HepG2 (cell line): ENCODE measurements around the gene PAK3. TPM values are rescaled to one million over a fixed set of nuclear protein-coding genes. Genes with fewer than 3 reads are reported as not detected.
A peak's percentile ranks its signal among the peaks of the same experiment; 100 is the strongest.

Experiments
- ATAC-seq: fragments of 200-7000 bp; cut with Tn5 transposase; 3 replicates; pipeline ENCODE4 v1.9.1; 2020; ENCODE audit warnings: mild to moderate bottlenecking, moderate library complexity
- BruUV-seq: library from RNA; stranded (reverse); fragments of 400-500 nt; replicated peaks from 2 replicates; lab custom pipeline; 2021; lab: Mats Ljungman, UMichigan
- CTCF ChIA-PET: fragments of 300-600 bp; formaldehyde crosslinking; extraction: SDS; loops from one replicate; lab custom pipeline; 2021; ENCODE audit warnings: low total read pairs, inconsistent platforms, low intra/inter-chr PET ratio; lab: Yijun Ruan, JAX
- POLR2A ChIA-PET: fragments of 350-600 bp; sonication (Branson Sonifier 250); formaldehyde crosslinking; loops from one replicate; lab custom pipeline; 2020; ENCODE audit warnings: antibody characterized with exemption, inconsistent platforms; lab: Yijun Ruan, JAX
- DNase-seq: peaks from one replicate; pipeline ENCODE4 v3.0.0-alpha.2; 2015; ENCODE audit warnings: low spot score
- FAIRE-seq: peaks from 3 replicates; lab custom pipeline; 2011; peaks lifted over from hg19 to GRCh38; lab: Jason Lieb, UNC
- H2AFZ ChIP-seq: one replicate; pipeline ENCODE4 v1.6.1; 2011; ENCODE audit warnings: low read length, inconsistent platforms
- H3K27ac ChIP-seq: fragments of 300-600 bp; 3 replicates; pipeline ENCODE4 v1.8.0; 2011; ENCODE audit warnings: mixed run types, mild to moderate bottlenecking, mixed read lengths, low read length, inconsistent platforms; ENCODE audit not compliant: insufficient read depth; ENCODE audit errors: extremely low read length
- H3K27me3 ChIP-seq, 2 experiments: fragments of 200-600 bp in 1 of 2; 2 replicates in 1 of 2; 3 replicates in 1 of 2; pipeline versions ENCODE4 v1.6.0 to v1.8.0; 2011; ENCODE audit warnings: low read length in 2 of 2, mild to moderate bottlenecking in 2 of 2, moderate library complexity in 2 of 2, inconsistent platforms in 1 of 2; ENCODE audit not compliant: insufficient read depth in 2 of 2, control insufficient read depth in 1 of 2
- H3K36me3 ChIP-seq, 2 experiments: fragments of 200-600 bp in 1 of 2; replicated peaks in 1 of 2; 2 replicates in 1 of 2; 3 replicates in 1 of 2; pipeline versions ENCODE4 v1.5.1 to v1.8.0; 2011; ENCODE audit warnings: low read length in 2 of 2, inconsistent platforms in 1 of 2; ENCODE audit not compliant: insufficient read depth in 2 of 2, control insufficient read depth in 1 of 2
- H3K4me1 ChIP-seq: 2 replicates; pipeline ENCODE4 v1.5.1; 2012; ENCODE audit warnings: low read length, inconsistent platforms; ENCODE audit not compliant: insufficient read depth
- H3K4me2 ChIP-seq: 2 replicates; pipeline ENCODE4 v1.6.0; 2011; ENCODE audit warnings: low read depth, low read length, inconsistent platforms
- H3K4me3 ChIP-seq, 3 experiments: fragments of 200-600 bp in 1 of 3; sonication (generic), shearing (Covaris generic) in 1 of 3; replicated peaks in 1 of 3; 2 replicates each; pipeline ENCODE4 v1.5.1; 2011 to 2016; ENCODE audit warnings: low read length in 3 of 3, inconsistent platforms in 2 of 3, low read depth in 2 of 3, mild to moderate bottlenecking in 2 of 3, control low read depth in 1 of 3, mixed read lengths in 1 of 3; ENCODE audit not compliant: insufficient read depth in 1 of 3
- H3K79me2 ChIP-seq: one replicate; pipeline ENCODE4 v1.6.1; 2011; ENCODE audit warnings: low read length, inconsistent platforms; ENCODE audit not compliant: insufficient read depth
- H3K9ac ChIP-seq: 2 replicates; pipeline ENCODE4 v1.6.0; 2011; ENCODE audit warnings: mild to moderate bottlenecking, low read depth, low read length, inconsistent platforms; ENCODE audit not compliant: insufficient read depth
- H3K9me3 ChIP-seq: 2 replicates; pipeline ENCODE4 v1.5.1; 2012; ENCODE audit warnings: mild to moderate bottlenecking, low read length
- H4K20me1 ChIP-seq: 2 replicates; pipeline ENCODE4 v1.6.0; 2011; ENCODE audit warnings: inconsistent platforms, mild to moderate bottlenecking, low read length, moderate library complexity; ENCODE audit not compliant: insufficient read depth
- FOSL1 ChIP-seq: sonication (generic); formaldehyde crosslinking; IDR thresholded peaks from 2 replicates; pipeline ENCODE4 v1.9.0; 2021; ENCODE audit warnings: missing genetic modification reagents, borderline replicate concordance
- NFIC ChIP-seq: IDR thresholded peaks from 2 replicates; pipeline ENCODE4 v1.6.1; 2012; ENCODE audit warnings: mild to moderate bottlenecking, low read length, inconsistent platforms
- NR2F1 ChIP-seq, 2 experiments: fragments of 450-650 bp in 1 of 2; formaldehyde crosslinking in 1 of 2; IDR thresholded peaks; 2 replicates each; pipeline versions ENCODE4 v1.5.0 to v1.6.1; 2016 to 2020; ENCODE audit warnings: mild to moderate bottlenecking in 1 of 2, missing compliant biosample characterization in 1 of 2, missing genetic modification reagents in 1 of 2, moderate library complexity in 1 of 2
- PRPF4 ChIP-seq: fragments of 200-400 bp; formaldehyde crosslinking; IDR thresholded peaks from 2 replicates; pipeline ENCODE4 v1.6.1; 2016; ENCODE audit warnings: low read length, low read depth; ENCODE audit not compliant: poor library complexity, severe bottlenecking
- STAG1 ChIP-seq: sonication (generic); formaldehyde crosslinking; IDR thresholded peaks from 2 replicates; pipeline ENCODE4 v1.4.0; 2020; ENCODE audit warnings: missing genetic modification reagents
- ZNF235 ChIP-seq: sonication (generic); formaldehyde crosslinking; IDR thresholded peaks from 2 replicates; pipeline ENCODE4 v1.8.1; 2023; ENCODE audit warnings: mild to moderate bottlenecking, missing genetic modification reagents, borderline replicate concordance
- WGBS: methylation state at CpG from one replicate; pipeline ENCODE4 v1.1.6; 2017; ENCODE audit warnings: low lambda C conversion rate; 5-methylcytosine and 5-hydroxymethylcytosine counted together
- in situ Hi-C: cut with HindIII; loops from 2 replicates; pipeline ENCODE4 v1.10.0; 2017; ENCODE audit warnings: low pct_unique_long_range_greater_than_20kb; ENCODE audit not compliant: extremely low pct_ligation_motif_present
- intact Hi-C: fragments of 100-400 bp; cut with micrococcal nuclease; formaldehyde crosslinking; loops from one replicate; pipeline ENCODE4 v1.10.0; 2022; ENCODE audit not compliant: unreplicated experiment
- polyA plus RNA-seq, 8 experiments: library from polyadenylated mRNA; depleted of rRNA in 3 of 8; stranded (reverse) in 7 of 8; unstranded in 1 of 8; fragments of >200 nt; fragmentation: Illumina TruSeq in 4 of 8; extraction: Trizol in 4 of 8; gene quantifications; 2 replicates each; pipeline versions ENCODE4 v1.2.1 to v1.2.3, GENCODE V29; 2011 to 2016; ENCODE audit warnings: low read depth in 4 of 8, missing spikeins in 1 of 8, mixed read lengths in 1 of 8; ENCODE audit not compliant: insufficient read depth in 1 of 8
- total RNA-seq, 5 experiments: library from RNA; depleted of rRNA; stranded (reverse); fragments of >200 nt; fragmentation: Illumina TruSeq; extraction: Trizol; gene quantifications; 2 replicates each; pipeline ENCODE4 v1.2.3, GENCODE V29; 2016; ENCODE audit warnings: low read depth in 1 of 5
- TF ChIP-seq, protein P1 (sequence below): sonication (generic); formaldehyde crosslinking; IDR thresholded peaks from 2 replicates; pipeline ENCODE4 v1.5.1; 2020; ENCODE audit warnings: missing genetic modification reagents, mild to moderate bottlenecking, borderline replicate concordance
- TF ChIP-seq, protein P2 (sequence below): sonication (generic); formaldehyde crosslinking; IDR thresholded peaks from 2 replicates; pipeline ENCODE4 v1.5.0; 2020; ENCODE audit warnings: missing genetic modification reagents
- TF ChIP-seq, protein P3 (sequence below): sonication (generic); formaldehyde crosslinking; IDR thresholded peaks from 2 replicates; pipeline ENCODE4 v1.8.1; 2022; ENCODE audit warnings: mild to moderate bottlenecking, missing genetic modification reagents
- TF ChIP-seq, protein P4 (sequence below): sonication (generic); formaldehyde crosslinking; IDR thresholded peaks from 2 replicates; pipeline ENCODE4 v1.9.0; 2021; ENCODE audit warnings: missing genetic modification reagents, borderline replicate concordance
- TF ChIP-seq, protein P5 (sequence below): sonication (generic); formaldehyde crosslinking; IDR thresholded peaks from 2 replicates; pipeline ENCODE4 v1.5.0; 2020; ENCODE audit warnings: mild to moderate bottlenecking, missing genetic modification reagents, moderate library complexity

The PAK3 gene
- total and polyA plus RNA-seq, 2 of the 13 experiments (the other 11 are each of a cell fraction or from before 2014, with no cell fraction given) = not detected

DNA sequence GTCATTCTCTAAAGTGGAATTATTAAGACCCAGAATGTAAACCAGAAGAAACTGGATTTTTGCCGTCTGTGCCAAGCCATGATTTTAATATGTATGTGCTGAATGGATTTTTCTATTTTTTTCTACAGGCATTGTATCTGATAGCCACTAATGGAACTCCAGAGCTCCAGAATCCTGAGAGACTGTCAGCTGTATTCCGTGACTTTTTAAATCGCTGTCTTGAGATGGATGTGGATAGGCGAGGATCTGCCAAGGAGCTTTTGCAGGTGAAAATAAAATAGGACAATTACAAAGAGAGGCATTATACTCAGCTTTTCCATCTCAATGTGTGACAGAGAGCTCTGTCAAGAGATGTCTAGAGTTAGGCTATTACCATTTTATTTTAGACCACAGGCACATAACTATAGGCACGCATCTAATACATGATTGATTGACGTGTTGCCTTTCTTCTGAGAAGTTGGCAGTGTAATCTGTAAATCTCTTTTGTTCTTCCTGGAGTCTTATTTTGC lies 120.4 kb downstream of the PAK3 start:
- H3K27me3 ChIP-seq = no peaks in the 10 kb centered on the region
- in situ Hi-C loops (no loop called here), intact Hi-C loops (no loop called here)
- no TSS peak for BruUV-seq
- no peak overlapping the region for H3K27ac ChIP-seq
- no peak overlapping the region for H3K4me3 ChIP-seq
- no peak overlapping the region for H2AFZ ChIP-seq
- FAIRE-seq = no peak
- no peak overlapping the region for H3K4me2 ChIP-seq
- ATAC-seq = no peak
- ChIA-PET POLR2A (no interaction called here), CTCF (no interaction called here)
- TF ChIP-seq, protein P1, sequence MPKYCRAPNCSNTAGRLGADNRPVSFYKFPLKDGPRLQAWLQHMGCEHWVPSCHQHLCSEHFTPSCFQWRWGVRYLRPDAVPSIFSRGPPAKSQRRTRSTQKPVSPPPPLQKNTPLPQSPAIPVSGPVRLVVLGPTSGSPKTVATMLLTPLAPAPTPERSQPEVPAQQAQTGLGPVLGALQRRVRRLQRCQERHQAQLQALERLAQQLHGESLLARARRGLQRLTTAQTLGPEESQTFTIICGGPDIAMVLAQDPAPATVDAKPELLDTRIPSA = no peak
- TF ChIP-seq FOSL1 = no peak
- TF ChIP-seq, protein P2, sequence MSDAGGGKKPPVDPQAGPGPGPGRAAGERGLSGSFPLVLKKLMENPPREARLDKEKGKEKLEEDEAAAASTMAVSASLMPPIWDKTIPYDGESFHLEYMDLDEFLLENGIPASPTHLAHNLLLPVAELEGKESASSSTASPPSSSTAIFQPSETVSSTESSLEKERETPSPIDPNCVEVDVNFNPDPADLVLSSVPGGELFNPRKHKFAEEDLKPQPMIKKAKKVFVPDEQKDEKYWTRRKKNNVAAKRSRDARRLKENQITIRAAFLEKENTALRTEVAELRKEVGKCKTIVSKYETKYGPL (CRISPR knock-in tag) = no peak
- H3K79me2 ChIP-seq = no peaks in the 10 kb centered on the region
- H4K20me1 ChIP-seq = no peaks in the 10 kb centered on the region
- 46% methylated on average over 6 of the region's 6 CpGs for WGBS
- no peak for DNase-seq
- no peak overlapping the region for H3K9ac ChIP-seq
- no peaks in the 10 kb centered on the region for H3K4me1 ChIP-seq
- no peaks in the 10 kb centered on the region for H3K9me3 ChIP-seq
- no peaks in the 10 kb centered on the region for H3K36me3 ChIP-seq

DNA sequence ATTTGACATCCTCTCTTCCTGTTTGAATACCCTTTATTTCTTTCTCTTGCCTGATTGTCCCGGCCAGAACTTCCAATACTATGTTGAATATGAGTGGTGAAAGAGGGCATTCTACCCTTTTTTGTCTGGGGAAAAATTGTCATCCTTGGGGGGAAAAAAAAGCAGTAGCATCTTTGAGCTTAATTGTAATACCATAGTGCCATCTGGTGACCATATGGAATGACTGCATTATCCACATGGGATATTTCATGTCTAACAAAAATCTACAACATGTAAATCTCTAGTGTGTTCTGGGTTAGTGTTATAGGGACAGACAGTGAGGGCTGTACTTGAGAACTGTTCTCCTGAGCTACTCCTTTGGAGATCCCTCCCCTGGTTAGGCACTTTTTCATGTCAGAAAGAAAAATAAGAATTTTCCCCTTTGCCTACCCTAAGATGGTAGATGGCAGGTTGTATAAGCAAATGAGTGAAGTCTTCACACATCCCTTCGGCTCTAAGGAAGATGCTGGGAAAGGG lies 148.3 kb downstream of the PAK3 start:
- Histone ChIP-seq H3K27ac (no peak overlapping the region), H3K27me3 (no peaks in the 10 kb centered on the region; a peak in 1 of 5 replicates), H3K36me3 (no peaks in the 10 kb centered on the region), H3K4me3 (no peak overlapping the region), H3K79me2 (no peaks in the 10 kb centered on the region), H3K4me2 (no peak overlapping the region), H3K9ac (no peak overlapping the region), H3K9me3 (no peaks in the 10 kb centered on the region), H4K20me1 (no peaks in the 10 kb centered on the region), H2AFZ (no peak overlapping the region), H3K4me1 (no peaks in the 10 kb centered on the region)
- peak; percentile 46 for FAIRE-seq
- ATAC-seq = no peak
- WGBS = 0% methylated on average over 2 of the region's 2 CpGs
- DNase-seq = peak; percentile 0
- POLR2A ChIA-PET = no interaction called here
- intact Hi-C loops (no loop called here), in situ Hi-C loops (no loop called here)
- CTCF ChIA-PET = no interaction called here
- no TSS peak for BruUV-seq
- TF ChIP-seq, protein P3, sequence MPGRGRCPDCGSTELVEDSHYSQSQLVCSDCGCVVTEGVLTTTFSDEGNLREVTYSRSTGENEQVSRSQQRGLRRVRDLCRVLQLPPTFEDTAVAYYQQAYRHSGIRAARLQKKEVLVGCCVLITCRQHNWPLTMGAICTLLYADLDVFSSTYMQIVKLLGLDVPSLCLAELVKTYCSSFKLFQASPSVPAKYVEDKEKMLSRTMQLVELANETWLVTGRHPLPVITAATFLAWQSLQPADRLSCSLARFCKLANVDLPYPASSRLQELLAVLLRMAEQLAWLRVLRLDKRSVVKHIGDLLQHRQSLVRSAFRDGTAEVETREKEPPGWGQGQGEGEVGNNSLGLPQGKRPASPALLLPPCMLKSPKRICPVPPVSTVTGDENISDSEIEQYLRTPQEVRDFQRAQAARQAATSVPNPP (CRISPR knock-in tag) = no peak
- peak; percentile 34 for TF ChIP-seq STAG1 (CRISPR knock-in tag)
- TF ChIP-seq, protein P4, sequence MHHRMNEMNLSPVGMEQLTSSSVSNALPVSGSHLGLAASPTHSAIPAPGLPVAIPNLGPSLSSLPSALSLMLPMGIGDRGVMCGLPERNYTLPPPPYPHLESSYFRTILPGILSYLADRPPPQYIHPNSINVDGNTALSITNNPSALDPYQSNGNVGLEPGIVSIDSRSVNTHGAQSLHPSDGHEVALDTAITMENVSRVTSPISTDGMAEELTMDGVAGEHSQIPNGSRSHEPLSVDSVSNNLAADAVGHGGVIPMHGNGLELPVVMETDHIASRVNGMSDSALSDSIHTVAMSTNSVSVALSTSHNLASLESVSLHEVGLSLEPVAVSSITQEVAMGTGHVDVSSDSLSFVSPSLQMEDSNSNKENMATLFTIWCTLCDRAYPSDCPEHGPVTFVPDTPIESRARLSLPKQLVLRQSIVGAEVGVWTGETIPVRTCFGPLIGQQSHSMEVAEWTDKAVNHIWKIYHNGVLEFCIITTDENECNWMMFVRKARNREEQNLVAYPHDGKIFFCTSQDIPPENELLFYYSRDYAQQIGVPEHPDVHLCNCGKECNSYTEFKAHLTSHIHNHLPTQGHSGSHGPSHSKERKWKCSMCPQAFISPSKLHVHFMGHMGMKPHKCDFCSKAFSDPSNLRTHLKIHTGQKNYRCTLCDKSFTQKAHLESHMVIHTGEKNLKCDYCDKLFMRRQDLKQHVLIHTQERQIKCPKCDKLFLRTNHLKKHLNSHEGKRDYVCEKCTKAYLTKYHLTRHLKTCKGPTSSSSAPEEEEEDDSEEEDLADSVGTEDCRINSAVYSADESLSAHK = no peak
- TF ChIP-seq, protein P5, sequence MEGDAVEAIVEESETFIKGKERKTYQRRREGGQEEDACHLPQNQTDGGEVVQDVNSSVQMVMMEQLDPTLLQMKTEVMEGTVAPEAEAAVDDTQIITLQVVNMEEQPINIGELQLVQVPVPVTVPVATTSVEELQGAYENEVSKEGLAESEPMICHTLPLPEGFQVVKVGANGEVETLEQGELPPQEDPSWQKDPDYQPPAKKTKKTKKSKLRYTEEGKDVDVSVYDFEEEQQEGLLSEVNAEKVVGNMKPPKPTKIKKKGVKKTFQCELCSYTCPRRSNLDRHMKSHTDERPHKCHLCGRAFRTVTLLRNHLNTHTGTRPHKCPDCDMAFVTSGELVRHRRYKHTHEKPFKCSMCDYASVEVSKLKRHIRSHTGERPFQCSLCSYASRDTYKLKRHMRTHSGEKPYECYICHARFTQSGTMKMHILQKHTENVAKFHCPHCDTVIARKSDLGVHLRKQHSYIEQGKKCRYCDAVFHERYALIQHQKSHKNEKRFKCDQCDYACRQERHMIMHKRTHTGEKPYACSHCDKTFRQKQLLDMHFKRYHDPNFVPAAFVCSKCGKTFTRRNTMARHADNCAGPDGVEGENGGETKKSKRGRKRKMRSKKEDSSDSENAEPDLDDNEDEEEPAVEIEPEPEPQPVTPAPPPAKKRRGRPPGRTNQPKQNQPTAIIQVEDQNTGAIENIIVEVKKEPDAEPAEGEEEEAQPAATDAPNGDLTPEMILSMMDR (CRISPR knock-in tag) = peak; percentile 51
- no peak for TF ChIP-seq NR2F1 (CRISPR knock-in tag; IDR thresholded peaks at IDR 0.05)
- no peak for TF ChIP-seq ZNF235 (CRISPR knock-in tag)
- TF ChIP-seq NFIC = no peak
- TF ChIP-seq PRPF4 = no peak
